ENCODE results near the gene ZNF502.

ZNF502 gene

DNA sequence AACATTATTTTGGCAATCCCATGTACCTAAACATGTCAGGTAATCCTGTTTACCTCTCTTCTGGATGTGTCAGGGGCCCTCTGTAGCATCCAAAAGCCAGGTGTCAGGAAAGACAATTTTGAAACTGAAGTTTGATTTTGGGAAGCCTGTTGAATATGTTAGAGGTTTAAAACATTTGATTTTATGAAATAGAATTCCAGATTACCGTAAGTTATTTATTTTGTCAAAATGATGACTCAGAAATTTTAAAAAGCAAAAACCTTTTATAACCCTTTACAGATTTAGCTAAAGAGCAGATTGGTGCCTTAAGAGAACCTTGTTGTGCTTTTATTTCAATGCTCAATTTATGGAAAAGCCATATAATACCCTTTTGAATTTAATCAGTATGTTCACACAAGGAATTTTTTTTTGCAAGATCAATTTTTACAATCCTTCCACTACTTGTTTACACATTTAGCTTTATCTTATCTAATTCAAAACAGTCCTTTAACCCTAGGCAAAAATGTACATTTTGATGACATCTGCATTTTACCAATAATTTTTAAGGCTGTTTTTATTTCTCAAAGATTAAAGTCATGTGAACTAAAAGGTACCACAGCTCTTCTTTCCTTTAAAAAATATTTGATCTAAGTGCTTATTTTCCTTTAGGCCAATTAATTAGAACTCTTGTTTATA lies 59.1 kb downstream of the ZNF502 start:
- no peak for DNase-seq

DNA sequence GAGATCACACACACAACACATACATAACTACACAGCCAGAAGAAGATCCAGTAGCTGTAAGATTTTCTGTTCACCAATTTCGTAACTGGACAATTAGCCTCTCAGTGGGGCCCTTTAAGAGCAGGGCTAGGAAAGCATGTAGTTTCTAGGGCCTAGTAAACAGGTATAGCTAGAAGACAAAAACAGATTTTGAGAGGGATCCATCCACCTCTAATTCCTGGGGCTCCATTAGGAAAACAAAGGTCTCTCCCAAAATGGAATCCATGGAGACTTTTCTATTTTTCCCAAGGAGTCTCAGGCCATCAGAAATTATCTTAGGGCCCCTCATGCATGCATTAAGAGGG lies 59.6 kb downstream of the ZNF502 start:
- no peak for DNase-seq

Data from kidney glomerular epithelial cell (primary cell).